K562 (cell line): Measurements from ENCODE around the gene SIMC1. TPM values are rescaled to one million over a fixed set of nuclear protein-coding genes. Genes with fewer than 3 reads are reported as not detected.
A peak's percentile ranks its signal among the peaks of the same experiment; 100 is the strongest.

Source experiments
- BRF1 ChIP-seq: IDR thresholded peaks from 3 replicates; pipeline ENCODE4 v1.6.1; 2011; ENCODE audit warnings: borderline replicate concordance, mild to moderate bottlenecking; ENCODE audit not compliant: insufficient read length; ENCODE audit errors: extremely low read depth
- CHD1 ChIP-seq: fragments of 200-600 bp; sonication (generic); IDR thresholded peaks from one replicate; pipeline ENCODE4 v1.6.1; 2012; ENCODE audit warnings: mild to moderate bottlenecking, moderate library complexity, low read length, inconsistent platforms
- CREM ChIP-seq: IDR thresholded peaks from 2 replicates; pipeline ENCODE4 v1.6.1; 2014; ENCODE audit warnings: antibody characterized with exemption, low read depth
- EP400 ChIP-seq: fragments of 450-650 bp; IDR thresholded peaks from 2 replicates; pipeline ENCODE4 v1.6.1; 2017; ENCODE audit warnings: antibody characterized with exemption, mild to moderate bottlenecking, moderate library complexity
- FIP1L1 ChIP-seq: fragments of 200-400 bp; formaldehyde crosslinking; IDR thresholded peaks from 2 replicates; pipeline ENCODE4 v1.6.1; 2018; ENCODE audit warnings: mild to moderate bottlenecking, low read depth, low read length; ENCODE audit not compliant: poor library complexity, severe bottlenecking
- HMG20B ChIP-seq: fragments of 250-450 bp; sonication (Bioruptor Pico); IDR thresholded peaks from 2 replicates; pipeline ENCODE4 v1.5.0; 2021; ENCODE audit warnings: mild to moderate bottlenecking
- KLF16 ChIP-seq: IDR thresholded peaks from 2 replicates; pipeline ENCODE4 v1.6.1; 2016; ENCODE audit warnings: antibody characterized with exemption
- MTA1 ChIP-seq: fragments of 450-650 bp; IDR thresholded peaks from 2 replicates; pipeline ENCODE4 v1.6.1; 2017; ENCODE audit warnings: borderline replicate concordance
- MTF1 ChIP-seq: fragments of 250-450 bp; sonication (Bioruptor Pico); IDR thresholded peaks from 2 replicates; pipeline ENCODE4 v1.9.0; 2021; ENCODE audit warnings: moderate library complexity, mild to moderate bottlenecking, inconsistent platforms, borderline replicate concordance
- PCBP1 ChIP-seq: fragments of 200-400 bp; formaldehyde crosslinking; IDR thresholded peaks from 2 replicates; pipeline ENCODE4 v1.6.1; 2018; ENCODE audit warnings: mild to moderate bottlenecking, low read depth, low read length; ENCODE audit not compliant: poor library complexity, severe bottlenecking
- PHF21A ChIP-seq: fragments of 450-650 bp; IDR thresholded peaks from 2 replicates; pipeline ENCODE4 v1.6.1; 2017; ENCODE audit warnings: low read depth, borderline replicate concordance
- PHF8 ChIP-seq: fragments of 200-600 bp; sonication (generic); IDR thresholded peaks from 2 replicates; pipeline ENCODE4 v1.6.1; 2012; ENCODE audit warnings: mixed run types, mild to moderate bottlenecking, inconsistent platforms, low read length, moderate library complexity, borderline replicate concordance
- POLR3G ChIP-seq: IDR thresholded peaks from 2 replicates; pipeline ENCODE4 v1.6.1; 2011; ENCODE audit not compliant: insufficient read length, insufficient replicate concordance; ENCODE audit errors: extremely low read depth
- TEAD4 ChIP-seq, 2 experiments: sonication (generic) in 1 of 2; formaldehyde crosslinking in 1 of 2; IDR thresholded peaks; 2 replicates each; pipeline versions ENCODE4 v1.6.1 to v1.8.0; 2012 to 2022; ENCODE audit warnings: borderline replicate concordance in 1 of 2, inconsistent platforms in 1 of 2, low read length in 1 of 2, mild to moderate bottlenecking in 1 of 2, missing genetic modification reagents in 1 of 2
- ZNF699 ChIP-seq: fragments of 250-450 bp; sonication (Bioruptor Pico); IDR thresholded peaks from 2 replicates; pipeline ENCODE4 v1.8.0; 2021; ENCODE audit warnings: mild to moderate bottlenecking, moderate library complexity; ENCODE audit not compliant: insufficient replicate concordance
- ZNF785 ChIP-seq: fragments of 250-450 bp; sonication (Bioruptor Pico); IDR thresholded peaks from 2 replicates; pipeline ENCODE4 v1.4.0; 2020; ENCODE audit warnings: mild to moderate bottlenecking
- polyA plus RNA-seq, 8 experiments: library from polyadenylated mRNA; depleted of rRNA in 4 of 8; stranded (reverse) in 5 of 8; unstranded in 3 of 8; fragments of >200 nt; fragmentation: Nextera tagmentation in 2 of 8; fragmentation: Illumina TruSeq in 1 of 8; extraction: Ambion mirVana in 2 of 8; extraction: Trizol in 1 of 8; gene quantifications; 2 replicates each; pipeline versions ENCODE4 v1.2.1 to v1.2.3, GENCODE V29; 2011 to 2014; ENCODE audit warnings: inconsistent platforms in 1 of 8, missing spikeins in 1 of 8
- total RNA-seq, 7 experiments: library from RNA; depleted of rRNA in 6 of 7; stranded (reverse); fragments of >200 nt in 6 of 7; fragmentation: Illumina TruSeq in 2 of 7; extraction: Trizol in 2 of 7; gene quantifications; 2 replicates each; pipeline versions ENCODE4 v1.2.1 to v1.2.3, GENCODE V29; 2011 to 2021; ENCODE audit warnings: low replicate concordance in 1 of 7
- TF ChIP-seq, protein P1 (sequence below): fragments of 150-350 bp; conservative IDR thresholded peaks from 2 replicates; pipeline ENCODE4 v1.6.1; 2014; ENCODE audit warnings: low read length
- TF ChIP-seq, protein P2 (sequence below), 2 experiments: IDR thresholded peaks in 1 of 2; conservative IDR thresholded peaks in 1 of 2; 2 replicates each; pipeline ENCODE4 v1.6.1; 2016; ENCODE audit warnings: low read depth in 2 of 2, mild to moderate bottlenecking in 1 of 2, missing compliant biosample characterization in 1 of 2, missing genetic modification characterization in 1 of 2, moderate library complexity in 1 of 2
- TF ChIP-seq, protein P3 (sequence below): fragments of 250-450 bp; sonication (Bioruptor Pico); IDR thresholded peaks from 2 replicates; pipeline ENCODE4 v1.9.0; 2021; ENCODE audit warnings: mild to moderate bottlenecking
- TF ChIP-seq, protein P4 (sequence below): fragments of 450-650 bp; IDR thresholded peaks from 2 replicates; pipeline ENCODE4 v1.6.1; 2017; ENCODE audit warnings: mild to moderate bottlenecking, moderate library complexity

Gene SIMC1
- total and polyA plus RNA-seq, 9 of the 15 experiments (the other 6 are each of a cell fraction or from before 2014, with no cell fraction given): 7.2 to 36.3 (median 14.7) TPM

DNA sequence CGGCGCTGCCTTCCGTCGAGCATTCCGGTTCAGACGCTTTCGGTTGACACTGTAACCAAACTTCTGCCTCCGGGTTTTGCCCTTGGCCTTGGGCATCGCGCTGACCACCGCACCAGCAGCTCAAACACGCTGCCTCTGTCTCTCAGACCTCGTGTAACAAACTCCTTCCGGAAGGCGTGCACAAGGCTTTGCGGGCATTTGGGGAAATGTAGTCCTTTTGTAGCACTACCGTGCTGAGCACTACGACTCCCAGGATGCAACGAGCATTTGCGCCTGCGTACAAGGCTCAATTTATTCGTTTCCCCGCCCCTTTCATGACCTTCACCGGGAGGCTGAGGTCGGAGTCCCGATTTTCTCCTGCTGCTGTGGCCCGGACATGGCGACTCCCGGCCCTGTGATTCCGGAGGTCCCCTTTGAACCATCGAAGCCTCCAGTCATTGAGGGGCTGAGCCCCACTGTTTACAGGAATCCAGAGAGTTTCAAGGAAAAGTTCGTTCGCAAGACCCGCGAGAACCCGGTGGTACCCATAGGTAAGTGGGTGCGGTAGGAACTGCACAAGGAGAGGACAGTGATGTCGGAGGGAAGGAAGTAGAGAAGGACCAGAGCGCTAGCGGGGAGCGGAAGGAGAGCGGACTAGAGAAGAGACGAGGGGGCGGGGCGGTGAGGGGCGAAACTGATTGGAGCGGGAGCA is 150.4 kb downstream of the SIMC1 start, which contains the start of the genes HIGD2A and NOP16 (continued):
- TF ChIP-seq POLR3G: no peak
- peak; percentile 88; the same call in 1 of the 2 replicates for TF ChIP-seq PHF21A
- TF ChIP-seq BRF1: no peak
- no peak for TF ChIP-seq HMG20B (CRISPR knock-in tag)
- no peak for TF ChIP-seq ZNF785 (CRISPR knock-in tag)
- TF ChIP-seq, protein P1, sequence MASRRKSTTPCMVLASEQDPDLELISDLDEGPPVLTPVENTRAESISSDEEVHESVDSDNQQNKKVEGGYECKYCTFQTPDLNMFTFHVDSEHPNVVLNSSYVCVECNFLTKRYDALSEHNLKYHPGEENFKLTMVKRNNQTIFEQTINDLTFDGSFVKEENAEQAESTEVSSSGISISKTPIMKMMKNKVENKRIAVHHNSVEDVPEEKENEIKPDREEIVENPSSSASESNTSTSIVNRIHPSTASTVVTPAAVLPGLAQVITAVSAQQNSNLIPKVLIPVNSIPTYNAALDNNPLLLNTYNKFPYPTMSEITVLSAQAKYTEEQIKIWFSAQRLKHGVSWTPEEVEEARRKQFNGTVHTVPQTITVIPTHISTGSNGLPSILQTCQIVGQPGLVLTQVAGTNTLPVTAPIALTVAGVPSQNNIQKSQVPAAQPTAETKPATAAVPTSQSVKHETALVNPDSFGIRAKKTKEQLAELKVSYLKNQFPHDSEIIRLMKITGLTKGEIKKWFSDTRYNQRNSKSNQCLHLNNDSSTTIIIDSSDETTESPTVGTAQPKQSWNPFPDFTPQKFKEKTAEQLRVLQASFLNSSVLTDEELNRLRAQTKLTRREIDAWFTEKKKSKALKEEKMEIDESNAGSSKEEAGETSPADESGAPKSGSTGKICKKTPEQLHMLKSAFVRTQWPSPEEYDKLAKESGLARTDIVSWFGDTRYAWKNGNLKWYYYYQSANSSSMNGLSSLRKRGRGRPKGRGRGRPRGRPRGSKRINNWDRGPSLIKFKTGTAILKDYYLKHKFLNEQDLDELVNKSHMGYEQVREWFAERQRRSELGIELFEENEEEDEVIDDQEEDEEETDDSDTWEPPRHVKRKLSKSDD: 0 out of 2 replicates have a peak, but pooled peaks have one; percentile 42
- no peak for TF ChIP-seq MTF1 (CRISPR knock-in tag)
- TF ChIP-seq, protein P2, sequence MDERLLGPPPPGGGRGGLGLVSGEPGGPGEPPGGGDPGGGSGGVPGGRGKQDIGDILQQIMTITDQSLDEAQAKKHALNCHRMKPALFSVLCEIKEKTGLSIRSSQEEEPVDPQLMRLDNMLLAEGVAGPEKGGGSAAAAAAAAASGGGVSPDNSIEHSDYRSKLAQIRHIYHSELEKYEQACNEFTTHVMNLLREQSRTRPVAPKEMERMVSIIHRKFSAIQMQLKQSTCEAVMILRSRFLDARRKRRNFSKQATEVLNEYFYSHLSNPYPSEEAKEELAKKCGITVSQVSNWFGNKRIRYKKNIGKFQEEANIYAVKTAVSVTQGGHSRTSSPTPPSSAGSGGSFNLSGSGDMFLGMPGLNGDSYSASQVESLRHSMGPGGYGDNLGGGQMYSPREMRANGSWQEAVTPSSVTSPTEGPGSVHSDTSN (CRISPR knock-in tag; IDR thresholded peaks at IDR 0.05; ENCODE audit: low read depth): no peak
- TF ChIP-seq, protein P2 (tag; conservative IDR thresholded peaks at IDR 0.05; ENCODE audit: low read depth): no peak
- TF ChIP-seq, protein P3, sequence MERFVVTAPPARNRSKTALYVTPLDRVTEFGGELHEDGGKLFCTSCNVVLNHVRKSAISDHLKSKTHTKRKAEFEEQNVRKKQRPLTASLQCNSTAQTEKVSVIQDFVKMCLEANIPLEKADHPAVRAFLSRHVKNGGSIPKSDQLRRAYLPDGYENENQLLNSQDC (CRISPR knock-in tag): peak; percentile 84
- TF ChIP-seq ZNF699: no peak
- peak; percentile 94 for TF ChIP-seq PHF8
- TF ChIP-seq CHD1: peak; percentile 35
- TF ChIP-seq TEAD4 (IDR thresholded peaks at IDR 0.05; ENCODE audit: low read length): peak; percentile 15; the same call in 1 of the 2 replicates
- no peak for TF ChIP-seq TEAD4 (CRISPR knock-in tag; IDR thresholded peaks at IDR 0.05; ENCODE audit: borderline replicate concordance)
- peak; percentile 13 for TF ChIP-seq FIP1L1
- TF ChIP-seq KLF16: no peak; the same call in 1 of the 2 replicates
- peak; percentile 99 for TF ChIP-seq EP400
- peak; percentile 66; the same call in 1 of the 2 replicates for TF ChIP-seq MTA1
- TF ChIP-seq PCBP1: no peak
- TF ChIP-seq, protein P4, sequence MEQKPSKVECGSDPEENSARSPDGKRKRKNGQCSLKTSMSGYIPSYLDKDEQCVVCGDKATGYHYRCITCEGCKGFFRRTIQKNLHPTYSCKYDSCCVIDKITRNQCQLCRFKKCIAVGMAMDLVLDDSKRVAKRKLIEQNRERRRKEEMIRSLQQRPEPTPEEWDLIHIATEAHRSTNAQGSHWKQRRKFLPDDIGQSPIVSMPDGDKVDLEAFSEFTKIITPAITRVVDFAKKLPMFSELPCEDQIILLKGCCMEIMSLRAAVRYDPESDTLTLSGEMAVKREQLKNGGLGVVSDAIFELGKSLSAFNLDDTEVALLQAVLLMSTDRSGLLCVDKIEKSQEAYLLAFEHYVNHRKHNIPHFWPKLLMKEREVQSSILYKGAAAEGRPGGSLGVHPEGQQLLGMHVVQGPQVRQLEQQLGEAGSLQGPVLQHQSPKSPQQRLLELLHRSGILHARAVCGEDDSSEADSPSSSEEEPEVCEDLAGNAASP: no peak
- peak; percentile 85 for TF ChIP-seq CREM
